GM11168 (cell line): Measurements from ENCODE around the gene CHURC1.

Experiments used
- in situ Hi-C: fragments of 300-500 bp; cut with MboI; formaldehyde crosslinking; loops from one replicate; pipeline ENCODE4 v1.12.0; 2022; ENCODE audit warnings: low sequenced_read_pairs; ENCODE audit not compliant: unreplicated experiment

Gene CHURC1

GRCh38 chr14:64953661-64954060 is 39.4 kb downstream of the CHURC1 start:
- in situ Hi-C loops = no loop called here

- in situ Hi-C loops = no loop called here
These were observed 40.4 kb downstream of the CHURC1 start for GRCh38 chr14:64954491-64955240.

DNA sequence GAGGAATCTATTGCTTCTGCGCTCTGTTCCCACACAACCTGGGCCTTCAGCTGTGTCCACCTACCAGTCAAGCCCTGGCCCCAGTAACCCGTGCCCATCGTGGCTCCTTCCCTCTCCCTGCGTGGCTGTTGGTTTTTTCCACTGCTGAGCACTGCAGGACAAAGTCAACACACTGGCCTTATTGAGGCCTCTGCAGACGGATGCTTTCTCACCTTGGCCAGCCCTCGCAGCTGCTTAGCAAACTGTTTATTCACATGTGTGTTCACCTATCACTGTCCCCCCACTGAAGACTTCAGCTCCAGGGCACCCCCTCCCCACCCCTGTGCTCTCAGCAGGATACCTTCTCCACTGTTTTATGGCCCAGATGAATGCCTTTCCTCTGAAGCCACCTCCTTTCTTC is 41.0 kb downstream of the CHURC1 start:
- in situ Hi-C loops = no loop called here

DNA sequence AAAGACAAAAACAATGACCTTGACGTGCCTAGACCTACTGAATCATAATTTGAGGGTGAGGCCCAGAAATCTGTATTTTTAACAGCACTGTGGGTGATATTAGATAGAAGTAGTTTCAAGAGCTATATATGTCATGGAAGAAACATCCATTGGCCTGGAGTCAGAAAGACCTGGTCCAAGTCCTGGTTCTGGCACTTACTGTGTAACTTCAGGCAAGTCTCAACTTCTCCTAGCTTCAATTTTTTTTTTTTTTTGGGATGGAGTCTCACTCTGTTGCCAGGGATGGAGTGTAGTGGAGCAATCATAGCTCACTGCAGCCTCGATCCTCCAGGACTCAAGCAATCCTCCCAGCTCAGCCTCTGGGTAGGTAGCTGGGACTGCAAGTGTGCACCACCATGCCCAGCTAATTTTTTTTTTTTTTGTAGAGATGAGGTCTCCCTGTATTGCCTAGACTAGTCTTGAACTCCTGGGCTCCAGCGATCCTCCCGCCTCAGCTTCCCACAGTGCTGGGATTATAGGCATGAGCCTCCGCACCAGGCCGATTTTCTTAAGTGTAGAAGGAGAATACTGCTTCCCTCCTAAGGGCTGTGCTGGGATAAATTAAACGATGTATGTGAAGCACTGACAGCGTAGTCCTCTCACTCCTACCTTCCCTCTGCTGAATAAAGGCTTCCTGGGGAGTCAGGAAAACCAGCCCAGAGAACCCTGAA is 42.6 kb downstream of the CHURC1 start:
- in situ Hi-C loops = no loop called here

DNA sequence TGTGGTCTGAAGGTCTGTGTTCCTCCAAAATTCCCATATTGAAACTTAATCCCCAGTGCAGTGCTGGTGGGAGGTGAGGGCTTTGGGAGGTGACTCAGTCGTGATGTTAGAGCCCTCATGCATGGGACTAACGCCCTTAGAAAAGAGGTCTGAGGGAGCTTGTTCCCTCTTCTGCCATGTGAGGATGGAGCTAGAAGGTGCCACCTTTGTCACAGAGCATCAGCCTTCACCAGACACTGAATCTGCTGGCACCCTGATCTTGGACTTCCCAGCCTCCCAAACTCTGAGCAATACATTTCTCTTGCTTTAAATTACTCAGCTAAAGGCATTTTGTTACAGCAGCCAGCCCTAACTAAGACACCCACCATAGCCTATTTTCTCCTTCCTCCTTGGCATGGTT is 43.9 kb downstream of the CHURC1 start:
- in situ Hi-C loops = no loop called here

DNA sequence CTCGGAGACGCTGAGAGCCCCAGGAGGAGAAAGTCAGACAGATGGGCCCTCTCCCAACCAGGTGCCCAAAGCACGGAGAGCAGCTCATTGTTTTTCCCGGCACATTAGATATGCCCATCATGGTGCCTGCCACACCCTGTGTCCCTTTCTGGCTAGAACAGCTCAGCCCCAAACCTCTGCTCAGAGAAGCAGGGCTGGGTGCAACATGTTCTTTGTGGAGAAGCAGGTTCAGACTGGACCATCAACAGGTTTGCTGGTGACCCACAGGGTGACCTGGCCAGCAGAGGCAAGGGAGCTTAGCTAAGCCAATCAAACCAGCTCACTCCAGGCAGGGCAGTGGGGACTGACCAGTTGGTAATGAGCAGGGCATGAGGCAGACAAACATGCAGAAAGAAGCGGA is 44.5 kb downstream of the CHURC1 start:
- in situ Hi-C loops = no loop called here

- in situ Hi-C loops = no loop called here
These were observed 46.6 kb downstream of the CHURC1 start for GRCh38 chr14:64960762-64961276.

DNA sequence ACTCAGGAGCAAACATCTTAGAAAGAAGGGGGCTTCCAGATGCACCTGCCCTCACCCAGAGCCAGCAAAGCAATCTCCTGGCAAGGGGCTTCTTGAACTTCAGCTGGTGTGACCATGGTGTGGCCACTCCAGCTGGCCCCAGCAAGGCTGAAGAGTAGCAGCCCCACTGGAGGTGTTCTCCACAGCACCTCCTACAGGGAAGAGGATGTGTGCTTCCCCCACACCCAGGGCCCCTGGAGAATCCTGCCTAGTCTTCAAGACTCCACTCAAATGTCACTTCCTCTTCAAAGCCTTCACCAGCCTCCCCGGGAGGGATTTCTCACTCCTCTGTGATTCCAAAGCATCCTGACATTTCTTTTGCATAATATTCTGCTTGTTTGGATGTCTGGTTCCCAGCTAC is 49.4 kb downstream of the CHURC1 start:
- in situ Hi-C loops = no loop called here

GRCh38 chr14:64965356-64966000 is 51.2 kb downstream of the CHURC1 start:
- in situ Hi-C loops = no loop called here

GRCh38 chr14:64966976-64967375 is 52.7 kb downstream of the CHURC1 start:
- in situ Hi-C loops = no loop called here

DNA sequence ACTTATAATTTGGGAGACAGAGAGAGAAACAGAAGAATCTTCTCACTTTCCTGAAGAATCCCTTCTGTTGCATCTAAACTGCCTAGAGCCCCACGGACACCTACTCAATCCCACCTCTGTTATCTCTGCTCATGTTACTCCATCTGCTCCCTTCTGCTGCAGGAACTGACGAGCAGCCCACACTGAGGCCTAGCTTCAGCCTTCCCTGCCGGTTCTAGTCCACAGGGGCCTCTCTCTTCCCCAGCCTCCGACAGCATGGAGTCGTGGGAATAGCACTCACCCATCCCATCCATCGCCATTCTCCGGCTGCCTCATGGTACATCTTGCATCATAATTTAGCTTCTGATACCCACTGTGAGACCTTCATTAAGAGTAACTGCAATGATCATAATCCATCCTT is 53.9 kb downstream of the CHURC1 start:
- in situ Hi-C loops = no loop called here

- in situ Hi-C loops = no loop called here
These were observed 54.4 kb downstream of the CHURC1 start for GRCh38 chr14:64968651-64969050.

DNA sequence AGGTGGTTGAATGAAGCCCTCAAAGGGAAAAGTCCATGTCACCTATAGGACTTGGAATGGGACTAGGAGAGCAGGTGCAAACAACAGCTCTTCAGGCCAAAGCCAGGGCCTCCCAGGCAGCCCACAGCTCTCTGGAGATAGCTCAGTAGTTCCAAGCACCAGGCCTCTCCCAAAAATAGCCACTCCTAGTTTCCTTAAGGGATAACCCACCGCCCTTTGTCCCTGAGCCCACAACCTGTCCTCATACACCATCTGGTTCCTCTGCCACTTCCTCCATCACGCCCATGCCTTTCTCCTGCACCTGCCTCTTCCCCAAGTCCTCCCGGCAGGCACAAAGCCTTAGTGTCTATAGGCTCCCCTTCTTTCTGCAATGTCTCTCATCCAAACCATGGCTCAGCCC is 55.8 kb downstream of the CHURC1 start:
- in situ Hi-C loops = loop anchor here (10.0 kb wide), 1 partner anchor 145 kb away; no protein-coding TSS in a partner anchor

DNA sequence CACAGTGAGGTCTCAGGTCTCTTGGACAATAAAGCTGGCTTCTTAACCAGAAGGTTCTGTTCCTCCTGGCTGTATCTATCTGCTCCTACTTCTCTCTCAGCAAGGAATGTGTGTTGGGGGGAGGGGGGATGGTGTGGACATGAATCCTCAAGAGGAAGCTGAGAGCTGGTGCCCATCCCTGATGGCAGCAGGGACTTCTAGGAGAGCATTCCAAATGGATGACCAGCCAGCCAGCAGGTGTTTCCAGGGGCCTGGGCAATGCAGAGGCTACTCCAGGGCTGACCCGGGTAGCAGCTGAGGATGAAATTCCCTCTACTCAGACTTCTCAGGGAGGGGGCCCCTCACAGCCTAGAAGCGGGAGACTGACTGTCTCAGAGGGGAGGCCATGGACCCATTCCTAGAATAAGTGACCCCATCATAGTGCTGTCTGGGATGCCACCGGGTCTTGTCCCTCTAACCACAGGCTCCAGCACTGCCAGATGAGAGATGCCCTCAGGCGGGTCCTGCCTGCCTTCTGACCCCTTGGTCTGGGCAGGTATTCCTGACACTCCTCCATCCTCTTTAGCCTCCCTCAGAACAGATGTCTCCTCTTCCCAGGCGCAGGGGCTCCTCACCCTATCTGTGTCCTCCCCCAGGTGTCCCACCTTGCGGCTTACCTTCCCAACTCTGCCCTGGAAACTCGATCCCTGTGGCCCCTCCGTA is 56.7 kb downstream of the CHURC1 start:
- in situ Hi-C loops = loop anchor here (10.0 kb wide), 1 partner anchor 146 kb away; no protein-coding TSS in a partner anchor

DNA sequence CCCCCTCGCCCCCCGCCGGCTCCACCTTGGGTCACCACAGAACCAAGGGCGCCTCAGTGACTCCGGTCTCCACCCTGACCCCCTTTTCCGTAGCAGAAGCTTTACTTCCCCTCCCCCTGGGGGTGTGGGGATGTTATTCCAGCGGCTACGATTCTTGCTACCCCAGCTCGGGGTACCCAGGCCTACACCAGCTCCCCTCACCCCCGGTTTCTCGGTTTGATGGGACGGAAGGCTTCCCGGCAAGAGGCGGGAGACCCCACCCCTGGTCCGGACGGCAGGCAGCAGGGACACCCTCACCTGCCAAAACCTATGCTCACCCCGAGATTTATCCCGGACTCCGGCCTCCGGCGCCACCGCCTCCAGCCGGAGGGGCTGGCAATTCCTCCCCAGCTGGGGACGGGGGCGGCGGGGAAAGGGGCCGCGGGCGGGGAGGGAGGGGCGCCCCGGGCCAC is 57.3 kb downstream of the CHURC1 start:
- in situ Hi-C loops = loop anchor here (10.0 kb wide), 1 partner anchor 147 kb away; no protein-coding TSS in a partner anchor

DNA sequence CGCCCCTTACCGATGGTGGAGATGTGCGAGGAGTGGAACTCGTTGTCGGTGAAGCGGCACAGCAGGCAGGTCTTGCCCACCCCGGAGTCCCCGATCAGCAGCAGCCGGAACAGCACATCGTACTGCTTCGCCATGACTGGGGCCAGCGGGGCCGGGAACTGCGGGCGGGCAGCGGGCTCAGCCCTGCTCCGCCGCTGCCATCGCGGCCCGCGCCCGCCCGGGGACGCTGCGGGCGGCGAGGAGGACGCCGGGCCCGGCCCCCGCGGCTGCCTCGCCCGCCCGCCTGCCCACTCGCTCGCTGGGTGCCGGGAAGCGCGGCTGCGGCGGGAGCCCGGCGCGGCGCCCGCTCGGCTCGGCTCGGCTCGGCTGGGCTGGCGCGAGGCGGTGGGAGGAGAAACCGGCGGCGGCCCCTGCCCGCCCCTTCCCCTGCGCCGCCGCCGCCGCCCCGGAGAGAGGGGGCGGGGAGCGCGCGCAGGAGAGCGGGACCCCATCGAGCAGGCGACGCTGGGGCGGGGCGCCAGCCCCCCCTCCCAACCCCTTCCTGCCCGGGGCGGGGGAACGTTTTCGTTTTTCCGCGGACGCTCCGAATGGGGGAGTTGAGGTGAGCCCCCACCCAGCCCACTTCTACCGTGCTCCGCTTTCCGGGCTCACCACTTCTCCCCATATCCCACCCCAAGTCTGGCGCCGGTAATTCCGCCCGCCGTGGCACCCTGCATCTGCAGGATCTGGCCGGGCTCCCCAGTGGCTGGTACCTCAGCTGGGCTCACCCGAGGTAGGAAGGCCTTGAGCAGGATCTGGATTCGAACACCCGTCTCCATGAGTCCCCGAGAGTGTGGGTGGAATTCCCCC is 57.9 kb downstream of the CHURC1 start, which contains the start of gene RAB15:
Gene RAB15 (minus strand): TSS at position 394 of the 849 bp plus-strand sequence. CDS start 260 bp downstream, at position 134.
- in situ Hi-C loops = loop anchor here (10.0 kb wide), 1 partner anchor 147 kb away; no protein-coding TSS in a partner anchor

GRCh38 chr14:64973026-64973442 is 58.8 kb downstream of the CHURC1 start:
- in situ Hi-C loops = loop anchor here (10.0 kb wide), 1 partner anchor 148 kb away; no protein-coding TSS in a partner anchor

DNA sequence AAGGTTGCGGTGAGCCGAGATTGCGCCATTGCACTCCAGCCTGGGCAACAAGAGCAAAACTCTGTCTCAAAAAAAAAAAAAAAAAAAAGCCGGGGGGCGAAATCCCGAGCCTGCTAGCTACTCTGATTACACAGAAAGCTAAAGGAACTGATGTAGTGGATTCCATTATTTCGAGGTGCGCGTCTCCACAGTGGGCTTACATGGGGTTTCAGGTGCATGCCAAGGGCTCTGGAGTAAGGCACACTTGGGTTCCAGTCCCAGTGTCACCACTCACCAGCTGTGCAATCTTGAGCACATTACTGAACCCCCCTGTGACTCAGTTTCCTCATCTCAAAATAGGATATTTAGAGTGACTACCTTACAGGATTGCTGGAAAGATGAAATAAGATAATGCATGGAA is 59.6 kb downstream of the CHURC1 start:
- in situ Hi-C loops = loop anchor here (10.0 kb wide), 1 partner anchor 149 kb away; no protein-coding TSS in a partner anchor

GRCh38 chr14:64974563-64974962 is 60.3 kb downstream of the CHURC1 start:
- in situ Hi-C loops = loop anchor here (10.0 kb wide), 1 partner anchor 150 kb away; no protein-coding TSS in a partner anchor
